Fibroblast of lung (primary cell): Measurements from ENCODE around the gene CLASP1. TPM values are rescaled to one million over a fixed set of nuclear protein-coding genes. Genes with fewer than 3 reads are reported as not detected.

ENCODE experiments used
- DNase-seq, 2 donors: peaks; one replicate each; pipeline versions ENCODE4 v3.0.0 to v3.0.0-alpha.2; 2010; ENCODE audit warnings: low read depth in 2 of 2
- H2AFZ ChIP-seq: 2 replicates; pipeline ENCODE4 v1.5.1; 2012; ENCODE audit warnings: low read length, control low read depth, inconsistent platforms
- H3K27ac ChIP-seq: 2 replicates; pipeline ENCODE4 v1.5.1; 2011; ENCODE audit warnings: low read length, control low read depth; ENCODE audit not compliant: insufficient read depth
- H3K27me3 ChIP-seq: 2 replicates; pipeline ENCODE4 v1.5.1; 2011; ENCODE audit warnings: mild to moderate bottlenecking, low read length; ENCODE audit not compliant: control insufficient read depth, insufficient read depth
- H3K36me3 ChIP-seq: 2 replicates; pipeline ENCODE4 v1.5.1; 2011; ENCODE audit warnings: low read length; ENCODE audit not compliant: control insufficient read depth, insufficient read depth
- H3K4me1 ChIP-seq: 2 replicates; pipeline ENCODE4 v1.5.1; 2011; ENCODE audit warnings: low read length; ENCODE audit not compliant: control insufficient read depth, insufficient read depth; ENCODE audit errors: extremely low read depth
- H3K4me2 ChIP-seq: 2 replicates; pipeline ENCODE4 v1.5.1; 2011; ENCODE audit warnings: low read length, control low read depth; ENCODE audit not compliant: insufficient read depth; ENCODE audit errors: extremely low read depth
- H3K4me3 ChIP-seq, 4 experiments: fragments of 200-600 bp in 1 of 4; sonication (generic) in 1 of 4; replicated peaks in 1 of 4; 2 replicates each; pipeline ENCODE4 v1.5.1; 2011 to 2016; ENCODE audit warnings: low read length in 4 of 4, low read depth in 3 of 4, mild to moderate bottlenecking in 3 of 4, control low read depth in 2 of 4, inconsistent platforms in 1 of 4, mixed read lengths in 1 of 4; ENCODE audit not compliant: insufficient read depth in 1 of 4; ENCODE audit errors: control extremely low read depth in 1 of 4
- H3K79me2 ChIP-seq: 2 replicates; pipeline ENCODE4 v1.5.1; 2012; ENCODE audit warnings: mild to moderate bottlenecking, low read length, inconsistent platforms; ENCODE audit not compliant: control insufficient read depth, insufficient read depth
- H3K9ac ChIP-seq: 2 replicates; pipeline ENCODE4 v1.5.1; 2011; ENCODE audit warnings: mild to moderate bottlenecking, low read length, control low read depth; ENCODE audit not compliant: insufficient read depth
- H3K9me3 ChIP-seq: 2 replicates; pipeline ENCODE4 v1.5.1; 2012; ENCODE audit warnings: low read depth, low read length; ENCODE audit not compliant: control insufficient read depth, insufficient read depth
- H4K20me1 ChIP-seq: 2 replicates; pipeline ENCODE4 v1.5.1; 2011; ENCODE audit warnings: low read length; ENCODE audit not compliant: control insufficient read depth, insufficient read depth; ENCODE audit errors: extremely low read depth
- EZH2 ChIP-seq: IDR thresholded peaks from 2 replicates; pipeline ENCODE4 v1.5.1; 2012; ENCODE audit warnings: low read length, control low read depth, mild to moderate bottlenecking; ENCODE audit errors: missing control alignments
- polyA plus RNA-seq, 2 donors: library from polyadenylated mRNA; depleted of rRNA in 1 of 2; stranded (reverse) in 1 of 2; unstranded in 1 of 2; fragments of >200 nt; gene quantifications; 2 replicates each; pipeline ENCODE4 v1.2.1, GENCODE V29; 2011 to 2012; ENCODE audit warnings: missing spikeins in 1 of 2
- total RNA-seq: library from RNA; depleted of rRNA; stranded (reverse); fragments of >200 nt; gene quantifications from 2 replicates; pipeline ENCODE4 v1.2.1, GENCODE V29; 2014
- TF ChIP-seq, protein P1 (sequence below), 2 donors: IDR thresholded peaks in 1 of 2; conservative IDR thresholded peaks in 1 of 2; 1 replicate in 1 of 2; 2 replicates in 1 of 2; pipeline ENCODE4 v1.5.1; 2011 to 2012; ENCODE audit warnings: low read length in 2 of 2, control low read depth in 1 of 2, inconsistent platforms in 1 of 2, low read depth in 1 of 2, mild to moderate bottlenecking in 1 of 2

Gene CLASP1
- total and polyA plus RNA-seq, 2 donors (not counting 1 experiment from before 2014, with no cell fraction given), result 6.0 to 48.4 TPM

GRCh38 chr2:121625953-121626352 is 23.3 kb downstream of the CLASP1 start:
- Histone ChIP-seq H3K36me3 (no peaks in the 10 kb centered on the region), H3K4me2 (no peak overlapping the region), H3K79me2 (peaks cover 15% of the 10 kb centered on the region), H3K9ac (no peak overlapping the region), H3K4me1 (no peaks in the 10 kb centered on the region), H3K27ac (no peak overlapping the region), H2AFZ (no peak overlapping the region), H3K4me3 (no peak overlapping the region), H4K20me1 (no peaks in the 10 kb centered on the region), H3K9me3 (no peaks in the 10 kb centered on the region), H3K27me3 (no peaks in the 10 kb centered on the region)
- TF ChIP-seq EZH2, result no peak
- TF ChIP-seq, protein P1, sequence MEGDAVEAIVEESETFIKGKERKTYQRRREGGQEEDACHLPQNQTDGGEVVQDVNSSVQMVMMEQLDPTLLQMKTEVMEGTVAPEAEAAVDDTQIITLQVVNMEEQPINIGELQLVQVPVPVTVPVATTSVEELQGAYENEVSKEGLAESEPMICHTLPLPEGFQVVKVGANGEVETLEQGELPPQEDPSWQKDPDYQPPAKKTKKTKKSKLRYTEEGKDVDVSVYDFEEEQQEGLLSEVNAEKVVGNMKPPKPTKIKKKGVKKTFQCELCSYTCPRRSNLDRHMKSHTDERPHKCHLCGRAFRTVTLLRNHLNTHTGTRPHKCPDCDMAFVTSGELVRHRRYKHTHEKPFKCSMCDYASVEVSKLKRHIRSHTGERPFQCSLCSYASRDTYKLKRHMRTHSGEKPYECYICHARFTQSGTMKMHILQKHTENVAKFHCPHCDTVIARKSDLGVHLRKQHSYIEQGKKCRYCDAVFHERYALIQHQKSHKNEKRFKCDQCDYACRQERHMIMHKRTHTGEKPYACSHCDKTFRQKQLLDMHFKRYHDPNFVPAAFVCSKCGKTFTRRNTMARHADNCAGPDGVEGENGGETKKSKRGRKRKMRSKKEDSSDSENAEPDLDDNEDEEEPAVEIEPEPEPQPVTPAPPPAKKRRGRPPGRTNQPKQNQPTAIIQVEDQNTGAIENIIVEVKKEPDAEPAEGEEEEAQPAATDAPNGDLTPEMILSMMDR (conservative IDR thresholded peaks at IDR 0.05 in 1 of 2, IDR thresholded peaks at IDR 0.05 in 1 of 2; ENCODE audit: low read depth in 1 of 2, low read length in 2 of 2), result no peak
- DNase-seq, result no peak

GRCh38 chr2:121617042-121617599 is 32.1 kb downstream of the CLASP1 start:
- Histone ChIP-seq H4K20me1 (no peaks in the 10 kb centered on the region), H2AFZ (no peak overlapping the region), H3K79me2 (peaks cover 12% of the 10 kb centered on the region), H3K9ac (no peak overlapping the region), H3K4me3 (no peak overlapping the region), H3K27ac (no peak overlapping the region), H3K36me3 (no peaks in the 10 kb centered on the region), H3K4me1 (no peaks in the 10 kb centered on the region), H3K9me3 (no peaks in the 10 kb centered on the region), H3K4me2 (no peak overlapping the region), H3K27me3 (no peaks in the 10 kb centered on the region)
- DNase-seq, result peak; percentile 16 to 39
- no peak for TF ChIP-seq EZH2
- TF ChIP-seq, protein P1 (conservative IDR thresholded peaks at IDR 0.05 in 1 of 2, IDR thresholded peaks at IDR 0.05 in 1 of 2; ENCODE audit: low read depth in 1 of 2, low read length in 2 of 2), result no peak

- Histone ChIP-seq H3K4me3 (no peak overlapping the region), H3K79me2 (peaks cover 12% of the 10 kb centered on the region), H3K4me1 (no peaks in the 10 kb centered on the region), H3K9me3 (no peaks in the 10 kb centered on the region), H3K27me3 (no peaks in the 10 kb centered on the region), H3K36me3 (no peaks in the 10 kb centered on the region), H3K27ac (no peak overlapping the region), H2AFZ (no peak overlapping the region), H4K20me1 (no peaks in the 10 kb centered on the region), H3K9ac (no peak overlapping the region), H3K4me2 (no peak overlapping the region)
- no peak for TF ChIP-seq EZH2
- TF ChIP-seq, protein P1 (conservative IDR thresholded peaks at IDR 0.05 in 1 of 2, IDR thresholded peaks at IDR 0.05 in 1 of 2; ENCODE audit: low read depth in 1 of 2, low read length in 2 of 2), result no peak
- DNase-seq, result no peak
Observed at GRCh38 chr2:121613774-121614173, 35.5 kb downstream of the CLASP1 start.
